Caco-2 (cell line): ENCODE data around the gene STK16. TPM values are rescaled to one million over a fixed set of nuclear protein-coding genes. Genes with fewer than 3 reads are reported as not detected.
A peak's percentile ranks its signal among the peaks of the same experiment; 100 is the strongest.

Experiments
- BruUV-seq: library from RNA; stranded (reverse); fragments of 400-500 nt; replicated peaks from 2 replicates; lab custom pipeline; 2021; lab: Mats Ljungman, UMichigan
- CTCF ChIA-PET: fragments of 300-600 bp; sonication (Branson Sonifier 250); formaldehyde crosslinking; loops from one replicate; lab custom pipeline; 2022; ENCODE audit warnings: antibody characterized with exemption; lab: Charles Lee
- POLR2A ChIA-PET: fragments of 300-600 bp; sonication (Branson Sonifier 250); formaldehyde crosslinking; loops from one replicate; lab custom pipeline; 2022; ENCODE audit warnings: antibody characterized with exemption; lab: Charles Lee
- DNase-seq, 2 experiments: peaks; one replicate each; pipeline versions ENCODE4 v3.0.0 to v3.0.0-alpha.2; 2020 to 2022
- H3K27me3 ChIP-seq: replicated peaks from 2 replicates; pipeline ENCODE4 v1.6.0; 2011; ENCODE audit warnings: low read length; ENCODE audit not compliant: control insufficient read depth, insufficient read depth
- H3K36me3 ChIP-seq: 2 replicates; pipeline ENCODE4 v1.5.1; 2011; ENCODE audit warnings: low read length; ENCODE audit not compliant: control insufficient read depth, insufficient read depth
- H3K4me1 ChIP-seq: fragments of 250-450 bp; sonication (Bioruptor Pico); 2 replicates; pipeline ENCODE4 v1.5.1; 2020; ENCODE audit warnings: mild to moderate bottlenecking
- H3K4me3 ChIP-seq: 2 replicates; pipeline ENCODE4 v1.5.1; 2011; ENCODE audit warnings: low read depth, mild to moderate bottlenecking, control low read depth, low read length
- H3K9me3 ChIP-seq: fragments of 250-450 bp; sonication (Bioruptor Pico); 2 replicates; pipeline ENCODE4 v1.5.1; 2020; ENCODE audit warnings: mild to moderate bottlenecking, moderate library complexity
- H3K27ac Mint-ChIP-seq: one replicate; pipeline ENCODE4 v1.8.0; 2022; ENCODE audit warnings: mixed read lengths; ENCODE audit not compliant: unreplicated experiment
- H3K27me3 Mint-ChIP-seq: one replicate; pipeline ENCODE4 v1.8.0; 2022; ENCODE audit warnings: mixed read lengths; ENCODE audit not compliant: insufficient read depth, unreplicated experiment
- H3K36me3 Mint-ChIP-seq: one replicate; pipeline ENCODE4 v1.8.0; 2022; ENCODE audit warnings: mild to moderate bottlenecking, mixed read lengths; ENCODE audit not compliant: insufficient read depth, unreplicated experiment
- H3K4me1 Mint-ChIP-seq: one replicate; pipeline ENCODE4 v1.8.0; 2022; ENCODE audit warnings: low read depth, mixed read lengths; ENCODE audit not compliant: unreplicated experiment
- H3K4me3 Mint-ChIP-seq: one replicate; pipeline ENCODE4 v1.8.0; 2022; ENCODE audit warnings: mild to moderate bottlenecking, moderate library complexity, mixed read lengths; ENCODE audit not compliant: unreplicated experiment
- H3K9me3 Mint-ChIP-seq: one replicate; pipeline ENCODE4 v1.8.0; 2022; ENCODE audit warnings: mixed read lengths; ENCODE audit not compliant: unreplicated experiment
- CTCF ChIP-seq, 2 experiments: fragments of 200-600 bp in 1 of 2; IDR thresholded peaks; 1 replicate in 1 of 2; 2 replicates in 1 of 2; pipeline versions ENCODE4 v1.5.1 to v1.8.0; 2011 to 2022; ENCODE audit warnings: antibody characterized with exemption in 1 of 2, control low read depth in 1 of 2, inconsistent platforms in 1 of 2, low read depth in 1 of 2, low read length in 1 of 2, mild to moderate bottlenecking in 1 of 2, moderate library complexity in 1 of 2; ENCODE audit not compliant: insufficient read depth in 1 of 2, severe bottlenecking in 1 of 2, unreplicated experiment in 1 of 2
- intact Hi-C: fragments of 100-400 bp; cut with micrococcal nuclease; formaldehyde crosslinking; loops from one replicate; pipeline ENCODE4 v1.10.0; 2022; ENCODE audit not compliant: unreplicated experiment
- total RNA-seq: library from RNA; stranded (reverse); gene quantifications from 2 replicates; pipeline ENCODE4 v1.2.3, GENCODE V29; 2022

The STK16 gene
- total RNA-seq, 1 experiment from 2014 or later, result 26.6 TPM

- no peak overlapping the region for H3K4me3 ChIP-seq
- ChIA-PET POLR2A (interaction anchor here (0.6 to 1.1 kb wide), 2 partner anchors 13 to 96 kb away, joined by 3 to 8 read pairs; partner anchors contain the start of genes DNAJB2 and DNPEP), CTCF (no interaction called here)
- H3K4me3 Mint-ChIP-seq, result no peak overlapping the region
- TF ChIP-seq CTCF (IDR thresholded peaks at IDR 0.05; ENCODE audit: insufficient read depth in 1 of 2, low read depth in 1 of 2, low read length in 1 of 2, severe bottlenecking in 1 of 2, unreplicated experiment in 1 of 2), result no peak
- H3K9me3 Mint-ChIP-seq, result no peaks in the 10 kb centered on the region
- H3K36me3 ChIP-seq, result no peaks in the 10 kb centered on the region
- H3K9me3 ChIP-seq, result no peaks in the 10 kb centered on the region
- DNase-seq, result no peak
- H3K27ac Mint-ChIP-seq, result no peak overlapping the region
- intact Hi-C loops, result no loop called here
- 0 out of 2 replicates have a peak, but pooled peaks cover 4% of the 10 kb centered on the region for H3K4me1 ChIP-seq
- H3K27me3 Mint-ChIP-seq, result no peaks in the 10 kb centered on the region
- BruUV-seq, result no TSS peak
- no peaks in the 10 kb centered on the region for H3K27me3 ChIP-seq
- H3K4me1 Mint-ChIP-seq, result no peaks in the 10 kb centered on the region
- H3K36me3 Mint-ChIP-seq, result peaks cover 11% of the 10 kb centered on the region
Observed at GRCh38 chr2:219291910-219292490, 46.7 kb downstream of the STK16 start.

GRCh38 chr2:219292616-219293015 is 47.3 kb downstream of the STK16 start:
- Mint-ChIP-seq H3K9me3 (no peaks in the 10 kb centered on the region), H3K27ac (no peak overlapping the region), H3K36me3 (peaks cover 11% of the 10 kb centered on the region), H3K4me3 (no peak overlapping the region), H3K4me1 (no peaks in the 10 kb centered on the region), H3K27me3 (no peaks in the 10 kb centered on the region)
- no TSS peak for BruUV-seq
- intact Hi-C loops, result no loop called here
- DNase-seq, result no peak
- CTCF ChIA-PET, result no interaction called here
- Histone ChIP-seq H3K36me3 (no peaks in the 10 kb centered on the region), H3K27me3 (no peaks in the 10 kb centered on the region), H3K4me3 (no peak overlapping the region), H3K4me1 (0 out of 2 replicates have a peak, but pooled peaks cover 4% of the 10 kb centered on the region), H3K9me3 (no peaks in the 10 kb centered on the region)
- TF ChIP-seq CTCF (IDR thresholded peaks at IDR 0.05; ENCODE audit: insufficient read depth in 1 of 2, low read depth in 1 of 2, low read length in 1 of 2, severe bottlenecking in 1 of 2, unreplicated experiment in 1 of 2), result no peak
- POLR2A ChIA-PET, result interaction anchor here (0.6 kb wide), 1 partner anchor 95 kb away, joined by 8 read pairs; the partner anchor contains the start of gene DNPEP

GRCh38 chr2:219293736-219294231 is 48.5 kb downstream of the STK16 start:
- intact Hi-C loops, result loop anchor here (2.0 kb wide), 2 partner anchors 45 to 75 kb away; no protein-coding TSS in a partner anchor
- POLR2A ChIA-PET, result no interaction called here
- Mint-ChIP-seq H3K9me3 (no peaks in the 10 kb centered on the region), H3K4me3 (peak overlapping the region; percentile 71), H3K27ac (no peak overlapping the region), H3K27me3 (no peaks in the 10 kb centered on the region), H3K4me1 (no peaks in the 10 kb centered on the region), H3K36me3 (peaks cover 11% of the 10 kb centered on the region)
- CTCF ChIA-PET, result interaction anchor here (2.1 kb wide), 1 partner anchor 49 kb away, joined by 10 read pairs; the partner anchor contains the start of genes GLB1L and STK16
- no peak for DNase-seq
- Histone ChIP-seq H3K9me3 (no peaks in the 10 kb centered on the region), H3K4me1 (peaks cover 4% of the 10 kb centered on the region; the same call in 1 of the 2 replicates), H3K36me3 (no peaks in the 10 kb centered on the region), H3K4me3 (no peak overlapping the region), H3K27me3 (no peaks in the 10 kb centered on the region)
- TF ChIP-seq CTCF (IDR thresholded peaks at IDR 0.05; ENCODE audit: insufficient read depth in 1 of 2, low read depth in 1 of 2, low read length in 1 of 2, severe bottlenecking in 1 of 2, unreplicated experiment in 1 of 2), result no peak
- BruUV-seq, result no TSS peak
